Mesendoderm (in vitro differentiated cells): ENCODE data around the gene LYST.

Source experiments
- DNase-seq: peaks from one replicate; pipeline ENCODE4 v3.0.0; 2013
- H2AK5ac ChIP-seq: 2 replicates; pipeline ENCODE4 v1.6.1; 2013; ENCODE audit warnings: low read length, inconsistent platforms
- H2BK120ac ChIP-seq: 2 replicates; pipeline ENCODE4 v1.6.1; 2013; ENCODE audit warnings: low read depth, mild to moderate bottlenecking, low read length, moderate library complexity, mixed read lengths
- H2BK15ac ChIP-seq: replicated peaks from 2 replicates; pipeline ENCODE4 v1.6.1; 2013; ENCODE audit warnings: low read depth, mild to moderate bottlenecking, moderate library complexity
- H2BK5ac ChIP-seq: 2 replicates; pipeline ENCODE4 v1.6.1; 2013; ENCODE audit warnings: low read length, inconsistent platforms
- H3K18ac ChIP-seq: 2 replicates; pipeline ENCODE4 v1.6.1; 2013; ENCODE audit warnings: mild to moderate bottlenecking, low read length, mixed read lengths
- H3K23ac ChIP-seq: one replicate; pipeline ENCODE4 v1.6.1; 2013; ENCODE audit warnings: low read length
- H3K27ac ChIP-seq: 2 replicates; pipeline ENCODE4 v1.5.1; 2013; ENCODE audit warnings: low read depth, mild to moderate bottlenecking, inconsistent platforms, low read length, moderate library complexity
- H3K27me3 ChIP-seq: 2 replicates; pipeline ENCODE4 v1.6.1; 2013; ENCODE audit warnings: low read length, control low read depth, mild to moderate bottlenecking, inconsistent platforms; ENCODE audit not compliant: insufficient read depth, poor library complexity
- H3K36me3 ChIP-seq: 2 replicates; pipeline ENCODE4 v1.6.1; 2013; ENCODE audit warnings: low read length, inconsistent platforms; ENCODE audit not compliant: control insufficient read depth, insufficient read depth
- H3K4ac ChIP-seq: one replicate; pipeline ENCODE4 v1.6.1; 2013; ENCODE audit warnings: low read depth, mild to moderate bottlenecking, low read length, moderate library complexity
- H3K4me1 ChIP-seq: 2 replicates; pipeline ENCODE4 v1.6.1; 2013; ENCODE audit warnings: low read depth, low read length, inconsistent platforms; ENCODE audit not compliant: control insufficient read depth
- H3K4me2 ChIP-seq: 2 replicates; pipeline ENCODE4 v1.6.1; 2013; ENCODE audit warnings: low read length
- H3K4me3 ChIP-seq: 2 replicates; pipeline ENCODE4 v1.5.1; 2013; ENCODE audit warnings: mild to moderate bottlenecking, low read length
- H3K56ac ChIP-seq: one replicate; pipeline ENCODE4 v1.6.1; 2013; ENCODE audit warnings: low read length
- H3K79me1 ChIP-seq: 2 replicates; pipeline ENCODE4 v1.6.1; 2013; ENCODE audit warnings: low read length, inconsistent platforms
- H3K79me2 ChIP-seq: 2 replicates; pipeline ENCODE4 v1.6.1; 2013; ENCODE audit warnings: mild to moderate bottlenecking, low read length; ENCODE audit not compliant: control insufficient read depth, insufficient read depth
- H3K9ac ChIP-seq: 2 replicates; pipeline ENCODE4 v1.6.1; 2013; ENCODE audit warnings: low read length, inconsistent platforms
- H4K5ac ChIP-seq: one replicate; pipeline ENCODE4 v1.6.1; 2013; ENCODE audit warnings: low read length
- H4K8ac ChIP-seq: one replicate; pipeline ENCODE4 v1.6.1; 2013; ENCODE audit warnings: low read depth, mild to moderate bottlenecking, control low read depth, low read length, moderate library complexity
- WGBS: extraction: QIAGEN DNeasy Blood & Tissue Kit; methylation state at CpG from one replicate; pipeline ENCODE4 v1.1.7; 2013; ENCODE audit warnings: low lambda C conversion rate, missing lambda C conversion rate; ENCODE audit not compliant: insufficient coverage; ENCODE audit errors: extremely low coverage; 5-methylcytosine and 5-hydroxymethylcytosine counted together

The LYST gene

DNA sequence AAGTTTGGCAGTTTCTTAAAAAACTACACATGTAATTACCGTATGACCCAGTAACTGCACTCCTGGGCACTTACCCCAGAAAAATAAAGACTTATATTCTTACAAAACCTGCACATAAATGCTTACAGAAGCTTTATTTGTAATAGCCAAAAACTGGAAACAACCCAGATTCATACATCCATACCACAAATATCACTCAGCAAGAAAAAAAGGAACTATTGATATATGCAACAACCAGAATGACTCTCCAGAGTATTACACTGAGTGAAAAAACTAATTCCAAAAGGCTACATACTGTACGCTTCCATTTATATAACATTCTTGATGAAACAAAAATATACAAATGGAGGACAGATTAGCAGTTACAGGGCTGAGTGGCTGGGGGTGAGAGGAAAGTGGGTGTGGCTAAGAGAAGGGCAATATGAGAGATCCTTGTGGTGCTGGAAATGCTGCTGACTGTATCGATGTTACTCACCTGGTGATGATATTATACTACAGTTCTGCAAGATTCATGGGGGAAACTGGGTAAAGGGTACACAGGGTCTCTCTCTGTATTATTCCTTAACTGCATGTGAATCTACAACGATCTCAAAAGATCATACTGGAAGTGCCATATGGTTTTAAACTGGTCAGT lies 121.1 kb downstream of the LYST start:
- H4K8ac ChIP-seq: no peak overlapping the region
- WGBS: no CpG with 5 or more reads among the region's 4 CpGs

DNA sequence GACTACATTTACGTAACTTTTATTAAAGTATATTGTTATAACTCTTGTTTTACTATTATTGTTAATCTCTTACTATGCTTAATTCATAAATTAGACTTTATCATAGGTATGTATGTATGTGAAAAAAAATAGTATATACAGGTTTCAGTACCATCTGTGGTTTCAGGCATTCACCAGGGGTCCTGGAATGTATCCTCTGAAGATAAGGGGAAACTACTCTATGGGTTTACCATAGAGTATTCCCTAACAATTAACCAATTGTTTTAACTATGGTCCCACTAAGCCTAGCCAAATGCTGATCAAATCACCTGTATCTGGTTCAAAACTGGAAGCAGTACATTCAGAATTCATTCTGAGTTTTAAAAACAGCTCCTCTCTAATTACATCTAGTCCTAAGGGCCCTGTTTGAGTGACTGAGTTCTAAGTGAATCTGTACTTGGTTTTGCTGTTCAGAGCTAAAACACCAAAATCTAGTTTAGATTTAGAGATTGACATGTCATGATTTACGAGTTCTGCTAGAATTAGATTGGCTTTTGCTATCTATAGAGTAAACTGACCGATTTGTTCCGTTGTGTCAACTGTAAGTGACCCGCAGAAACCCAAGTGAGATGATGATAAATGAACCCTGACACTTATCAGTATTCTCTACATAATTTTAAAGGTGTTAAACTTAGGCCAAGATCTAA lies 123.6 kb downstream of the LYST start:
- Histone ChIP-seq H3K9ac (no peak overlapping the region), H2BK120ac (no peak overlapping the region), H3K23ac (no peak overlapping the region), H3K79me2 (no peaks in the 10 kb centered on the region), H3K79me1 (no peaks in the 10 kb centered on the region), H3K4me3 (no peak overlapping the region), H4K8ac (no peak overlapping the region), H3K18ac (no peak overlapping the region), H3K36me3 (no peaks in the 10 kb centered on the region), H3K4me2 (no peak overlapping the region), H4K5ac (no peak overlapping the region), H3K27me3 (no peaks in the 10 kb centered on the region), H2BK15ac (no peak overlapping the region), H3K4me1 (no peaks in the 10 kb centered on the region), H2AK5ac (no peak overlapping the region), H2BK5ac (no peak overlapping the region), H3K4ac (no peak overlapping the region), H3K56ac (no peak overlapping the region), H3K27ac (no peak overlapping the region)
- peak; percentile 31 for DNase-seq
- no CpG with 5 or more reads among the region's 5 CpGs for WGBS

More for the DNA sequence above, 121.1 kb downstream of the LYST start:
- Histone ChIP-seq H3K56ac (no peak overlapping the region), H3K23ac (no peak overlapping the region), H2BK5ac (no peak overlapping the region), H2AK5ac (no peak overlapping the region), H3K9ac (no peak overlapping the region), H3K27me3 (no peaks in the 10 kb centered on the region), H3K4me1 (no peaks in the 10 kb centered on the region), H3K4me2 (no peak overlapping the region), H4K5ac (no peak overlapping the region), H3K4ac (no peak overlapping the region), H3K18ac (no peak overlapping the region), H2BK120ac (no peak overlapping the region), H3K27ac (no peak overlapping the region), H3K36me3 (no peaks in the 10 kb centered on the region), H3K79me1 (no peaks in the 10 kb centered on the region), H2BK15ac (no peak overlapping the region), H3K4me3 (no peak overlapping the region), H3K79me2 (no peaks in the 10 kb centered on the region)
- no peak for DNase-seq

DNA sequence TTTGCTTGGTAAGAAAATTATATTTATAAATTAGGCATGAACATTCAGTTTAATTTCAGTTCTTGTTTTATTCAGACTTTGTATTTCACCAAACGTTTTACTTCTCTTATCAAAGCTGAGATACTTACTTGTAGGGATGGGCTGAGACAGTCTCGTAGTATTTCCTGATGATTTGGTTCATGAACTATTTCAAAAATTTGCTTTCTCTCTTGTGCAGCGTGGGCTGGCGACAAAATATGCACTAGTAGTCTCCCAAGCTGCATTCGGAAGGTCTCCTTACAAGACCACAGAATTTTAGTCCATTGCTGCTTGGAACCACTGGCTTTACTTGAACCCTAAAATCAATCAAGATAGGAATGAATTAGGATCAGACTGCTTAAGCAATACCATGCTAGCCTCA lies 125.4 kb downstream of the LYST start:
- Histone ChIP-seq H3K79me2 (no peaks in the 10 kb centered on the region), H4K8ac (no peak overlapping the region), H2BK5ac (no peak overlapping the region), H3K4me1 (no peaks in the 10 kb centered on the region), H3K18ac (no peak overlapping the region), H3K9ac (no peak overlapping the region), H3K56ac (no peak overlapping the region), H2BK15ac (no peak overlapping the region), H2AK5ac (no peak overlapping the region), H3K79me1 (no peaks in the 10 kb centered on the region), H3K23ac (no peak overlapping the region), H3K36me3 (no peaks in the 10 kb centered on the region), H3K27me3 (no peaks in the 10 kb centered on the region), H3K4me3 (no peak overlapping the region), H4K5ac (no peak overlapping the region), H3K4ac (no peak overlapping the region), H3K4me2 (no peak overlapping the region), H3K27ac (no peak overlapping the region), H2BK120ac (no peak overlapping the region)
- no CpG with 5 or more reads among the region's 5 CpGs for whole genome bisulfite sequencing
- DNase-seq: peak; percentile 29

DNA sequence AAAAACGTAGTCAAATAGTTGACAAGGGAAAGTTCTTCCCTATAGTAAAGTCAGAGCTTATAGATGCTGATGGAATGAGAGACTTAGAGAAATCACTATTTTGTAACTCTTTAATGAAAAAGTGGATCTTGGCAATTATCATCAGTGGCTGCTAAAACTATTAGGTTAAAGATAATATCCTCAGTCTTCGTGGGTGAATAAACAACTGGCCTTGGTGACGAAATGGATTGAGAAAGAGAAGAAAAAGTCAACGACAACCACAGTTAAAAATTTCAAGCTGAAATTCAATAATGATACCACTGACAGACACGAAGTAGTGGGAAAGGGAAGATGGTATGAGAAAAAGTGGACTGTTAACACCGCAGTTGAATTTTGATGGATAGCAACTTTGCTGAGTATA lies 127.1 kb downstream of the LYST start:
- Histone ChIP-seq H3K79me1 (no peaks in the 10 kb centered on the region), H2AK5ac (no peak overlapping the region), H3K79me2 (no peaks in the 10 kb centered on the region), H3K4ac (no peak overlapping the region), H3K36me3 (no peaks in the 10 kb centered on the region), H4K5ac (no peak overlapping the region), H2BK5ac (no peak overlapping the region), H3K4me3 (no peak overlapping the region), H4K8ac (no peak overlapping the region), H3K9ac (no peak overlapping the region), H3K4me2 (no peak overlapping the region), H2BK15ac (no peak overlapping the region), H3K18ac (no peak overlapping the region), H3K56ac (no peak overlapping the region), H3K27me3 (no peaks in the 10 kb centered on the region), H3K4me1 (no peaks in the 10 kb centered on the region), H2BK120ac (no peak overlapping the region), H3K23ac (no peak overlapping the region), H3K27ac (no peak overlapping the region)
- WGBS: no CpG with 5 or more reads among the region's 6 CpGs
- DNase-seq: no peak

DNA sequence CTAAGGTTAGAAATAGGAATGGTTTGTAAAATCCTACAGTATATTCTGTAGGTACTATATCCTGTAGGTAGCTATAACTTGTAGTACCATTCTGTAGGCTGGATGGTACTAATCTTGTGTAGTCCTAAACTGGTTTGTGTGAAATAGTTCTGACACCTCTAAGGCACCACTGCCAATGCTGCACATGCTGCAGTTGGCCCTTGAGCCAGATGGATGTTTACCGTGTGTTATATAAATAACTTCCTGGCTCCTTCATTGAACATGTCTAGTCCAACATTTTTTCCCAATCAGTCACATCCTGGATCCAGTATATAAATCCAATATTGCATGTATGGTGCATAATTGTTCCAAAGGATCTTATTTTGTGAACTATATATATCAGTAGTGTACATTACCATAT lies 127.6 kb downstream of the LYST start:
- Histone ChIP-seq H3K23ac (no peak overlapping the region), H3K27me3 (no peaks in the 10 kb centered on the region), H2BK15ac (no peak overlapping the region), H3K18ac (no peak overlapping the region), H2BK120ac (no peak overlapping the region), H2BK5ac (no peak overlapping the region), H3K4me3 (no peak overlapping the region), H3K56ac (no peak overlapping the region), H3K27ac (no peak overlapping the region), H3K4me2 (no peak overlapping the region), H3K79me1 (no peaks in the 10 kb centered on the region), H3K36me3 (no peaks in the 10 kb centered on the region), H4K8ac (no peak overlapping the region), H3K79me2 (no peaks in the 10 kb centered on the region), H3K4me1 (no peaks in the 10 kb centered on the region), H3K4ac (no peak overlapping the region), H2AK5ac (no peak overlapping the region), H4K5ac (no peak overlapping the region), H3K9ac (no peak overlapping the region)
- no peak for DNase-seq
- WGBS: no CpG with 5 or more reads among the region's 1 CpG

DNA sequence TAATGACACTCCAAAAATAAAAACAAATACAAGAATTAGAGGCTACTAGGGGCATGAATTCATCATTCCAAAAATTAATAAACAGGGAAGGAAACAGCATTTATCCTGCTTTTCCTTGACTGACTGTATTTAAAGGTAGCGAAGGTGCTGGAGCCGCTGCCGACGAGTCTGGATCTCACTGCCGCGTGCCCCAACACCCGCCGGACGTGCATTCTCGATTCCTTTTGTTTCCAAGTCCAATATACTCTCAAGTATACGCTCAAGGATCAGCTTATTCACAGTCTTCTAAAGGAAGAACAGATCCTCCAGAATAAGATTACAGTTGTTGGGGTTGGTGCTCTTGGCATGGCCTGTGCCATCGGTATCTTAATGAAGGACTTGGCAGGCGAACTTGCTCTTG lies 129.0 kb downstream of the LYST start:
- Histone ChIP-seq H2BK5ac (no peak overlapping the region), H3K36me3 (no peaks in the 10 kb centered on the region), H3K79me1 (no peaks in the 10 kb centered on the region), H4K8ac (no peak overlapping the region), H3K79me2 (no peaks in the 10 kb centered on the region), H3K18ac (no peak overlapping the region), H2AK5ac (no peak overlapping the region), H3K4me1 (no peaks in the 10 kb centered on the region), H3K27me3 (no peaks in the 10 kb centered on the region), H2BK120ac (no peak overlapping the region), H2BK15ac (no peak overlapping the region), H4K5ac (no peak overlapping the region), H3K4me3 (no peak overlapping the region), H3K56ac (no peak overlapping the region), H3K4me2 (no peak overlapping the region), H3K4ac (no peak overlapping the region), H3K9ac (no peak overlapping the region), H3K23ac (no peak overlapping the region), H3K27ac (no peak overlapping the region)
- no CpG with 5 or more reads among the region's 13 CpGs for WGBS
- no peak for DNase-seq
